Testis (tissue), 2 donors: ENCODE results near the gene HUNK.

Experiments used
- POLR2A ChIP-seq: fragments of 450-650 bp; IDR thresholded peaks from one replicate; pipeline ENCODE4 v1.6.1; 2017; ENCODE audit warnings: antibody characterized with exemption, mild to moderate bottlenecking, moderate library complexity
- TF ChIP-seq, protein P1 (sequence below), 3 experiments: fragments of 450-650 bp in 2 of 3; fragments of 200-600 bp in 1 of 3; sonication (generic) in 1 of 3; IDR thresholded peaks; one replicate each; pipeline ENCODE4 v1.5.1; 2016 to 2019; ENCODE audit warnings: antibody characterized with exemption in 3 of 3, mild to moderate bottlenecking in 2 of 3, moderate library complexity in 1 of 3

DNA sequence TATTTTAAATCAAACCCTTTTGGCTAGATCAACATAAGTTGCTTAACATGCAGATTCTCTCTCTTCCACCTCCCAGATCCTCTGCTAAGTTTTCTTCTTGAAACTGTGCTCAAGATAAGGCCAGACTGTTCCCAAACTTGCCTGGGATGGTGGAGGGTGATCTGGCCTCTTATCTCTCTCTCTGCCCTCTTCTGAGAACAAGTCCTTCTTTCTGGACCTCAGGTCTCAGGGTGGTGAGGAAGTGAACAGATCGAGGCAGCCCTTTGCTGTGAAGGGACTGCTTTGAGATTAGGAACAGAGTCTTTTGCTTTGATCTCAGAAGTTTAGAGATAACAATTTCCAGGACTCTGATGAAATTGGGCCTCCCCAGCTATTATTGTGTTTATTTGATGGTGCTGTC lies 70.7 kb downstream of the HUNK start:
- TF ChIP-seq, protein P1, sequence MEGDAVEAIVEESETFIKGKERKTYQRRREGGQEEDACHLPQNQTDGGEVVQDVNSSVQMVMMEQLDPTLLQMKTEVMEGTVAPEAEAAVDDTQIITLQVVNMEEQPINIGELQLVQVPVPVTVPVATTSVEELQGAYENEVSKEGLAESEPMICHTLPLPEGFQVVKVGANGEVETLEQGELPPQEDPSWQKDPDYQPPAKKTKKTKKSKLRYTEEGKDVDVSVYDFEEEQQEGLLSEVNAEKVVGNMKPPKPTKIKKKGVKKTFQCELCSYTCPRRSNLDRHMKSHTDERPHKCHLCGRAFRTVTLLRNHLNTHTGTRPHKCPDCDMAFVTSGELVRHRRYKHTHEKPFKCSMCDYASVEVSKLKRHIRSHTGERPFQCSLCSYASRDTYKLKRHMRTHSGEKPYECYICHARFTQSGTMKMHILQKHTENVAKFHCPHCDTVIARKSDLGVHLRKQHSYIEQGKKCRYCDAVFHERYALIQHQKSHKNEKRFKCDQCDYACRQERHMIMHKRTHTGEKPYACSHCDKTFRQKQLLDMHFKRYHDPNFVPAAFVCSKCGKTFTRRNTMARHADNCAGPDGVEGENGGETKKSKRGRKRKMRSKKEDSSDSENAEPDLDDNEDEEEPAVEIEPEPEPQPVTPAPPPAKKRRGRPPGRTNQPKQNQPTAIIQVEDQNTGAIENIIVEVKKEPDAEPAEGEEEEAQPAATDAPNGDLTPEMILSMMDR (IDR thresholded peaks at IDR 0.05), result no peak
- no peak for TF ChIP-seq POLR2A
